IgD-negative memory B cell (primary cell): ENCODE measurements around the gene RPA1. TPM values are rescaled to one million over a fixed set of nuclear protein-coding genes. Genes with fewer than 3 reads are reported as not detected.

Source experiments
- H3K27ac Mint-ChIP-seq, 3 donors: one replicate each; pipeline ENCODE4 v1.8.0; 2020 to 2022; ENCODE audit warnings: mild to moderate bottlenecking in 3 of 3, mixed read lengths in 3 of 3, moderate library complexity in 1 of 3
- H3K27me3 Mint-ChIP-seq: one replicate; pipeline ENCODE4 v1.8.0; 2021; ENCODE audit warnings: mixed read lengths
- H3K36me3 Mint-ChIP-seq: one replicate; pipeline ENCODE4 v1.8.0; 2020; ENCODE audit warnings: mild to moderate bottlenecking, mixed read lengths
- H3K4me1 Mint-ChIP-seq, 3 donors: one replicate each; pipeline ENCODE4 v1.8.0; 2020 to 2022; ENCODE audit warnings: mixed read lengths in 3 of 3, mild to moderate bottlenecking in 1 of 3
- H3K4me3 Mint-ChIP-seq, 4 donors: one replicate each; pipeline ENCODE4 v1.8.0; 2020 to 2022; ENCODE audit warnings: mild to moderate bottlenecking in 4 of 4, mixed read lengths in 4 of 4, moderate library complexity in 3 of 4
- H3K9me3 Mint-ChIP-seq, 3 donors: one replicate each; pipeline ENCODE4 v1.8.0; 2020 to 2021; ENCODE audit warnings: mixed read lengths in 3 of 3, mild to moderate bottlenecking in 1 of 3
- polyA plus RNA-seq: library from polyadenylated mRNA; unstranded; fragments of 300-500 nt; fragmentation: Illumina TruSeq; gene quantifications from one replicate; pipeline ENCODE4 v1.2.3, GENCODE V29; 2021

RPA1 gene
- polyA plus RNA-seq, 1 donor from 2014 or later = 57.7 TPM

DNA sequence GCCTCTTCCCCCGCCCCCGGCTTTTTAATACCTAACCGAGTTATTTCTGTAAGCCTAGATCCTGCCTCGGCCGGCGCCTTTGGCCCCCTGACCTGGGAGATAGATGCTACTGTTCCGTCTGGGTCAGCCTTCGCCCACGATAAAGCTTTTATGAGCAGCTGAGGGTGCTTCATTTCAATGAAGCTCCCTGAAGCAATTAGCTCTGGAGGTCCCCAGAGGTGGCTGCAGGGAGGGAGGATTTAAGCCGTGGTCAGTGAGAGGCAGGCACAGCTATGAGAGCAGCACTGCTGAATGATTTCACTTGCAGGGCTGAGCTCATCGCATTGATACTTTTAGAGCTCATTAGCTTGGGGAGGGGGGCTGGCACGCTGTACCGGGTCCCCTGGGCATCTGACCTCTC, 89.4 kb downstream of the RPA1 start:
- H3K4me3 Mint-ChIP-seq = no peak overlapping the region

DNA sequence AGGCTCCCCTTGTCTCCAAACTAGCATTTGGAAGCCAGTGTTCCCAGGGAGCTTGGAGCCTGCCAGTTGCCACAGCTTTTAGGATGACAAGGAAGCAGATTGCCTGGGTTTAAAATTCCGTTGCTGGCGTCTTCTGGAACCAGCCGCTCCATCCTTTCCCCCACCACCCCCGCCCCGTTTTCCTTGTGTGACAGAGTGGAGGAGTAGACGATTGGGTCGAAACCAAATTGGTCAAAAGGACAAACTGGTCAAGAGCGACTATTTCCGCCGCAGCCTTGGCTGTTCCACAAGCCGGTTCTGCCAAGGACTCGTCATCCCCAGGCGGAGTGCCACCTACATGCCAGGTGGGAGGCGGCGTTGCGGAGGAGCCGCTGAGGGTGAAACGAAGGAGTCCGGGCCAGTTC, 91.1 kb downstream of the RPA1 start:
- H3K27ac Mint-ChIP-seq = no peak overlapping the region
- H3K9me3 Mint-ChIP-seq = no peaks in the 10 kb centered on the region
- H3K27me3 Mint-ChIP-seq = peaks cover 1% of the 10 kb centered on the region
- H3K36me3 Mint-ChIP-seq = no peaks in the 10 kb centered on the region
- peaks cover 0 to 3% (median 2%) of the 10 kb centered on the region in 3 donors for H3K4me1 Mint-ChIP-seq
- H3K4me3 Mint-ChIP-seq = no peak overlapping the region

More for the DNA sequence above, 89.4 kb downstream of the RPA1 start:
- H3K27me3 Mint-ChIP-seq = peaks cover 4% of the 10 kb centered on the region
- peaks cover 0 to 6% (median 5%) of the 10 kb centered on the region in 3 donors for H3K4me1 Mint-ChIP-seq
- no peaks in the 10 kb centered on the region for H3K9me3 Mint-ChIP-seq
- H3K27ac Mint-ChIP-seq = no peak overlapping the region
- no peaks in the 10 kb centered on the region for H3K36me3 Mint-ChIP-seq

DNA sequence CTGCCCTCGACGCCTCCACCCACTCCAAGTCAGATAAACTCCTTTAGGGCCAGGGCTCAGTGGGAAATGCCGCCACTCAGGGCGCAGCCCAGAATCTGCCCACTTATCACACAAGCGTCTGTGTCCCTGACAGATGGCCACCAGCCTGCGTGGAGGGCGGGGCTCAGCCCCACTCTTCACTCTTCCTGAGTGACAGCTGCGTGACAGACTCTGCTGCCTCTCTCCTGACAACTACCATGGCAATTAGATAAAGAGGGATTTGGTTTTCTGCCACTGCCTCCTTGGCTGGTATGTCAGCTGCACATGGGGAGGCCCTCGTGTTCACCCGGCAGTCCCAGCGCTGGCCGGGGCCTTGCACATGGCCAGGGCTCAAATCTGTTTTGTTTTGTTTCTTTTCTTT, 99.2 kb downstream of the RPA1 start:
- peaks cover 7% of the 10 kb centered on the region for H3K27me3 Mint-ChIP-seq
- H3K27ac Mint-ChIP-seq = no peak overlapping the region
- no peaks in the 10 kb centered on the region for H3K9me3 Mint-ChIP-seq
- no peaks in the 10 kb centered on the region for H3K36me3 Mint-ChIP-seq
- H3K4me3 Mint-ChIP-seq = no peak overlapping the region
- H3K4me1 Mint-ChIP-seq = no peaks in the 10 kb centered on the region

DNA sequence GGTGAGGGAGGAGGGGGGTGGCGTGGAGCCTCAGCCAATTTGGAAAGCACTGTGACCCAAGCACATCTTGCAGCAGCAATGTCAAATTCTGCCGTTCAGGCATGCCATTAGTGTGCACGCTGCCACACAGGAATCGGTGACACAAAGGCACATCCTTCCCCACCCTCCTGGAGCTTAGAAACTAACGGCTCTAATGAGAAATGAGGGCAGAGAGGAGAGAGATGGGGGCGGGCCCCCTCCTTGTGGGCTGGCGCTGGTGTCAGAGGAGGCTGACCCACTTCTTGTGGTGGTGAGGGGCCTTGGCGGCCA, 100.5 kb downstream of the RPA1 start:
- Mint-ChIP-seq H3K36me3 (no peaks in the 10 kb centered on the region), H3K9me3 (no peaks in the 10 kb centered on the region), H3K4me1 (no peaks in the 10 kb centered on the region), H3K27me3 (peaks cover 7% of the 10 kb centered on the region), H3K4me3 (no peak overlapping the region), H3K27ac (no peak overlapping the region)

DNA sequence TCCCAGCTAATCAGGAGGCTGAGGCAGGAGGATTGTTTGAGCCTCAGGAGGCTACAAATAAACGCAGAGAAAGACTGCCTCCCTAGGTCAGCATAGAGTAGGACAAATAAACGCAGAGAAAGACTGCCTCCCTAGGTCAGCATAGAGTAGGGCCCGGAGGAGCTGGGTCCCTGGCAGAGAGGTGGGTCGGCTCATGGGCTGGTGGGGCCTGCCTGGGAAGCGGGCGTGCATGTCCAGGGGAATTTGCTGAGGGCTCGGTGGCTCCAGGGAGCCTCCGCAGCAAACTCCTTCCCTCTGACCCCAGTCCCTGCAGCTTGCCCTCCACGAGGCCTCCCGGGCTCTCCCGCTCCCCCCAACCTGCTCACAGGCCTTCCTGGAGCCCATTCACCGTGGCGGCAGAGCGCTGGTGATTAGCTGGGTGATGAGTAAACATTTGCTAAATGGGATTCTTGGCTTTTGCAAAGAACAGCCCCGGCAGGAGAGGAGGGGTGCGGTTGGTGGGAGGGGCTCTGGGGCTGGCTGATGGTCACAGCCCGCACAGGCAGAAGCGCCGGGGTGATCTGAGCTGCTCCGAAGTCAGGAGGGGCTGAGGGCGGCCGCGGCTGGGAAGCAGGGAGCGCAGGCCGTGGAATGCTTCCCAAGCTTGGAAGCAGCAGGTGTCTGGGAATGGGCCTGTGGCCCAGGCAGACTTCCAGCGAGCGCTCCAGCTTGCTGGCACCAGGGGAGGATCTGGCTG, 102.2 kb downstream of the RPA1 start:
- H3K9me3 Mint-ChIP-seq = no peaks in the 10 kb centered on the region
- H3K4me1 Mint-ChIP-seq = no peaks in the 10 kb centered on the region
- H3K27ac Mint-ChIP-seq = no peak overlapping the region
- H3K36me3 Mint-ChIP-seq = no peaks in the 10 kb centered on the region
- H3K4me3 Mint-ChIP-seq = peak overlapping the region in 1 of 4 donors; percentile 47
- peaks cover 7% of the 10 kb centered on the region for H3K27me3 Mint-ChIP-seq

DNA sequence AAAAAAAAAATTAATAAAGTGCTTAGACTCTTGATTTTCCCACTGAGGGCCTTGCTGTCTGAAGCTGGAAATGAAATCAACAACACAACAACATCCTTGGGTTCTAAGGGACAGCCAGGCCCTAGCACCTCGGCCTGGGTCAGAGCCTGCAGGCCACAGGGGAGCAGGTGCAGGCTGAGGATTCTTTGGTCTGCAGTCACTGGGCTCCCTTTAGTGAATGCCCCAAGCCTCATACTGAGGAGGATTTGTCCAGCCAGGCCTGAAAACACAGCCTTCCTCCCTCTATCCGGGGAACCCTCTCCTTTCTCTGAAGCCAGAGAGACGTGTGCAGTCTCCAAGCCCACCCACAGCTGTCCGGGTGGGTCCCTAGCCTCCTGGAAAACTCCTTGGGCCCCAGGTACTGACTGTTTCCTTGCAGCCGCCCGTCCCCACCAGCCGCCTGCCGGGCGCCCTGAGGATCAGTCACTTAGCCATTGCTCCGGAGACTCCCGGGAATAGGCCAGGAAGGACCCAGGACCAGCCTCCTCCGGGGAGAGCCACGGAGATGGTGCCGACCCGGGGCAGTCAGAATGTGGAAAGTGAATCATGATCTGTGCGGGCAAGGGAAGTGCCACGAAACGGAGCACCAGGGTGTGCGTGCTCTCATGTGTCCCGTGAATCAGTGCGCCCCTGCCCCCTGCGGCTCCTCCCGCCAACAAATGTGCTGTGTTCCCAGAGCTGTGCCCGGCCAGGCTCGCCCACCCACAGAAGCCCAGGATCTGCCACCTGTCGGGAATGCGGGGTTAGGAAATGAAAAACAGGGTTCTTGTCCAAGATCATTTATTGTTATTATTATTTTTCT, 104.3 kb downstream of the RPA1 start:
- Mint-ChIP-seq H3K9me3 (no peaks in the 10 kb centered on the region), H3K36me3 (no peaks in the 10 kb centered on the region), H3K4me1 (no peaks in the 10 kb centered on the region), H3K27me3 (peaks cover 5% of the 10 kb centered on the region), H3K4me3 (no peak overlapping the region), H3K27ac (peak overlapping the region in 1 of 3 donors; percentile 50)

DNA sequence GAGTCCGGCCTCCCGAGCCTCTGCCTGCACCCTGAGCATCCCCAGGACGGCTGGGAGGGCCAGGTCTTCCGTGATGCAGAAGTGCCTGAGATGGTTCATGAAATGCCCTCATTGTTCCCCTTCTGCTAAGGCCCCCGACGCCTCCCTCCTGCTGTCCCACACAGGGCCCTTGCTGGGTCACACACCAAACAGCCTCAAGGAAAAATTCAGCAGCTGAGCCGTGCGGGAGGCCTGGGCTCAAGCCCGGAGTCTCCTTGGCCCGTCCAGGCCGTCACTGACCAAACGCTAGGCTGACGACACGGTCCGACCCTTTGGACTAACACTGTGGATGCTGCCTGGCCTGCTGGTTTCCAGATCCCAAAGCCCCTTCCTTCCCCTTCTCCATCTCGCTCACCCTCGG, 105.1 kb downstream of the RPA1 start:
- H3K9me3 Mint-ChIP-seq = no peaks in the 10 kb centered on the region
- peak overlapping the region in 1 of 3 donors; percentile 50 for H3K27ac Mint-ChIP-seq
- H3K4me1 Mint-ChIP-seq = no peaks in the 10 kb centered on the region
- H3K4me3 Mint-ChIP-seq = no peak overlapping the region
- no peaks in the 10 kb centered on the region for H3K36me3 Mint-ChIP-seq
- peaks cover 5% of the 10 kb centered on the region for H3K27me3 Mint-ChIP-seq

DNA sequence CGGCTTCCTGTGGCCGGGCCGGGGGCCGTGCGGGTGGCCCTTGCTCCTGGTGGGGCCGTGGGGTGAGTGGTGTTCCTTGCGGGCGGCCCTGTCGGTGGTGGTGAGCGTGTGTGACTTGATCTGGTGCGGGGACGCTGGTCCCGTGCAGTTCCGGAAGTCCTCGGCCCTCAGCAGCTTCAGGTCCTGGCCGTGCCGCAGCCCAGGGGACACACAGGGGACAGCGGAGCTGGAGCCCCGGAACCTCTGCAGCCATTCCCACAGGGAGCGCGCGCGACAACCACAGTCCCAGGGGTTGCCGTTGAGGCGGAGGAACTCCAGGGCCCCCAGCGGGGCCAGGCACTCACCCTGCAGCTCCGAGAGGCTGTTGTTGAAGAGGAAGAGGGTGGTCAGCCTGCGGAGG, 107.0 kb downstream of the RPA1 start:
- Mint-ChIP-seq H3K27ac (no peak overlapping the region), H3K4me1 (no peaks in the 10 kb centered on the region), H3K27me3 (peaks cover 5% of the 10 kb centered on the region), H3K36me3 (no peaks in the 10 kb centered on the region), H3K9me3 (no peaks in the 10 kb centered on the region), H3K4me3 (no peak overlapping the region)

DNA sequence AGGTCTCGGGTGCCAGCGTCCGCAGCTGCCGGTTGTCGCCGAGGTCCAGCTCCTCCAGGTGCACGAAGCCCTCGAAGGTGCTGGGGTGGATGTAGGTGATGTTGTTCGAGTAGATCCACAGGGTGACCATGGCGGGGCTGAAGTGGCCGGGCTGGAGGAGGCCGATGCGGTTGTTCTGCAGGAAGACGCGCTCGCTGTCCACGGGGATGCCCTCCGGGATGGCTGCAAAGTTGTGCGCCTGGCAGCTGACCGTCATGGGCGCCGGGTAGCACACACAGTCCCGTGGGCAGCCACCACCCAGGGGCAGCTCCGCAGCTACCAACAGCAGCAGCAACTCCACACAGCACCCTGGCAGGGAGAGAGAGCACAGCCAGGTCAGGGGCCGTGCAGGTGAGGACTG, 107.7 kb downstream of the RPA1 start:
- H3K36me3 Mint-ChIP-seq = no peaks in the 10 kb centered on the region
- no peak overlapping the region for H3K4me3 Mint-ChIP-seq
- H3K9me3 Mint-ChIP-seq = no peaks in the 10 kb centered on the region
- H3K4me1 Mint-ChIP-seq = no peaks in the 10 kb centered on the region
- H3K27ac Mint-ChIP-seq = no peak overlapping the region
- peaks cover 2% of the 10 kb centered on the region for H3K27me3 Mint-ChIP-seq

DNA sequence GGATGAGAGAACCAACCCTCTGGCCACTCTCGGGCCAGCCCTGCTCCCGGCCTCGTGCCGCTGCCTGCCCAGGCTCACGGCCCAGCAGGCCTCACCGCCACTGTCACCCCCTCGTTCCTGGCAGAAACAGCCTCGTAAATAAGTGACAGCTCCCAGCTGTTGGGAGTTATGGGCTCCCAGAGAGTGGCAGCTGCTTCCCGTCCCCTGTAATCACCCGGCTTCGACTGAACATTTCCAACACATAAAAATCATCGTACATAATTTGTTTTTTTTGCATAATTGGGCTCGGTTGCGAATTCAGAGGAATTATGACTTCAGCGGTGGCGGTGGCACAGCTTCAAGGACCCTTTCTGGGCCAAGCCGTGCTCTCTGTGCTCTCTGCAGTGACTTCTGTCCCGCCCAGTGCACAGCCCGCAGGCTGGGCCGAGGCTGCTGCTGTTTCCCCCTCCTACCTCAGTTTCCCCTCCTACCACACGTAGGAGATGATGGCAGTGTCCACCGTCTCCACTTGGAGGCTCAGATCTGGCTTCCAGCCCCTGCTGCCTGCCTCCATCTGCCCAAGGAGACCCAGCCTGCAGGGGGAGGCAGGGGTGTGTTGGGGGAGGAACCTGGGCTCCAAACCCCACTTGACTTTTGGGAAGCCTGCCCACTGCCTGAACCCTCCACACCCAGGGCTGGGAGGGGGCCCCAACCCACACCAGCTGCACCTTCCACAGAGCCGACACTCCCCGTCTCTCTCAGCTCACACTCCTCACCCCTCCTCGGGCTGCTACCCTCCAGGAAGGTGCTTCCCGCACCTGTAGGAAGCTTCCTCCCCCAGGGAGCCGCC, 110.4 kb downstream of the RPA1 start:
- no peaks in the 10 kb centered on the region for H3K36me3 Mint-ChIP-seq
- no peaks in the 10 kb centered on the region for H3K9me3 Mint-ChIP-seq
- no peaks in the 10 kb centered on the region for H3K27me3 Mint-ChIP-seq
- no peaks in the 10 kb centered on the region for H3K4me1 Mint-ChIP-seq
- no peak overlapping the region for H3K4me3 Mint-ChIP-seq
- H3K27ac Mint-ChIP-seq = no peak overlapping the region

DNA sequence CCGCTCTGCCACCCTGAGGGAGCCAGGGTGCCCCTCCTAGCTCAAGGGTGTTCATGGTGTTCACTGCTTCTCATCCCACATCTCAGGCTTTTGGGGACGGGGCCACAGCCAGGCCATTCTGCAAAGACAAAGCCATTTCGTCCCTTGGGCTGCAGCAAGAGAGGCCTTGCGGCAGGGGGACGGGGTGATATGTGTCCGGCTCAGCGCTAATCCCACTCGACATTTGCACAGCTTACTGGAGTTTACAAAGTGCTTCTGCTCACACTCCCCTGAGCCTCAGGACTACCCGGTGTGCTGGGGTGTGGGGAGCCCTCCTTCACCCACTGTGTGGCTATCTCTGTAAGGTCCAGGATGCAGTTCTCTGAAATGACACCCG, 111.0 kb downstream of the RPA1 start:
- no peaks in the 10 kb centered on the region for H3K27me3 Mint-ChIP-seq
- H3K4me3 Mint-ChIP-seq = no peak overlapping the region
- H3K9me3 Mint-ChIP-seq = no peaks in the 10 kb centered on the region
- no peak overlapping the region for H3K27ac Mint-ChIP-seq
- no peaks in the 10 kb centered on the region for H3K36me3 Mint-ChIP-seq
- no peaks in the 10 kb centered on the region for H3K4me1 Mint-ChIP-seq

DNA sequence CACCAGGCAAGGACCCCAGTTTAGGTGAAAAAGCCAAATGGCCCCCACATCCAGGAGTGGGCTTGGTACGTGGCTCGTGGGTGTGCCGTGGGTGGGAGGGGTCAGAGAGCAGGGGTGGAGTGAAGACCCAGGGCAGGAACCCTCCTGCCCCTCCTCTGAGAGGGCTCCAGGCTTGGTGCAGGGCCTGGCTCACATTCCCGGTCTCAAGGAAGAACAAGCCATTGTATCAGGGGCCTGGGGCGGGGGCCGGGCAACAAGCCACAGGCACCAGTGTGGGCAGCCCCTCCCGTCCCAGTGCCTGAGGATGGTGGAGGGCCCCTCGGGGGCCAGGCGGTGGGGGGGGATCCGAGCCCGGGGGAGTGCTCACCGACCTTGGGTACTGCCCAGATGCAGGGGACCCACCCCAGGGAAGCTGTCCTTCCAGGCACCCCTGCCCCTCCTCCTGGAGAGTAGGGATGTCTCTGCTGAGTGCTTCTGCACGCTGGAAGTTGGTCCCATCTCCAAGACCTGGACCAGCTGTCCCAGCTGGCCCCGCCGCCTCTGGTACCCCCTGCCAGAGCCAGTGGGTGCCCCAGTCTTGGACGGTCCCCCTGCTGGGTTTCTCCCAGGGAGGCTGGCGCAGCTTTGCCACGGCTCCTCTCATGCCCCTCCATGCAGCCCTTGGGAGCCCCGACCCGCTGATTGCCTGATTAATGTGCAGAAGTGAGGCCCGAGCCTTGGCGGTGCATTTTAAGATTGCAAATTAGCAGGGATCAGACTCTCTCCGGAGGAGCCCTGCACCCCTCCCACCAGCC, 111.7 kb downstream of the RPA1 start:
- H3K36me3 Mint-ChIP-seq = peaks cover 2% of the 10 kb centered on the region
- no peaks in the 10 kb centered on the region for H3K27me3 Mint-ChIP-seq
- H3K4me3 Mint-ChIP-seq = no peak overlapping the region
- no peak overlapping the region for H3K27ac Mint-ChIP-seq
- H3K4me1 Mint-ChIP-seq = no peaks in the 10 kb centered on the region
- H3K9me3 Mint-ChIP-seq = no peaks in the 10 kb centered on the region

DNA sequence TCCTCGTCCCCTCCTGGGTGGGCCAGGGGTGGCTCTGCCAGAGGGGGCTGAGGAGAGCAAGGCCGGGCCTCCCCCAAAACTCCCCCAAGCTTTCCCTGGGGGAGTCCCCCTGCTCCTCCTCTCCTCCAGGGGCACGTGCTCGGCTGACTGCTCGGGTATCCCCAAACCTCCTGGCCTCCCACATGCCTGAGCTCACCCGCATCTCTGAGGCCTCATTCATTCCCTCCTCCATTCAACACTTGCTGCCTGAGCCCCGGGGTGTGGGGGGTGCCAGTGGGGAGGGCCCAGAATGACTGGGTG, 112.2 kb downstream of the RPA1 start:
- Mint-ChIP-seq H3K4me1 (no peaks in the 10 kb centered on the region), H3K9me3 (no peaks in the 10 kb centered on the region), H3K27ac (no peak overlapping the region), H3K4me3 (no peak overlapping the region), H3K36me3 (peaks cover 5% of the 10 kb centered on the region), H3K27me3 (no peaks in the 10 kb centered on the region)

DNA sequence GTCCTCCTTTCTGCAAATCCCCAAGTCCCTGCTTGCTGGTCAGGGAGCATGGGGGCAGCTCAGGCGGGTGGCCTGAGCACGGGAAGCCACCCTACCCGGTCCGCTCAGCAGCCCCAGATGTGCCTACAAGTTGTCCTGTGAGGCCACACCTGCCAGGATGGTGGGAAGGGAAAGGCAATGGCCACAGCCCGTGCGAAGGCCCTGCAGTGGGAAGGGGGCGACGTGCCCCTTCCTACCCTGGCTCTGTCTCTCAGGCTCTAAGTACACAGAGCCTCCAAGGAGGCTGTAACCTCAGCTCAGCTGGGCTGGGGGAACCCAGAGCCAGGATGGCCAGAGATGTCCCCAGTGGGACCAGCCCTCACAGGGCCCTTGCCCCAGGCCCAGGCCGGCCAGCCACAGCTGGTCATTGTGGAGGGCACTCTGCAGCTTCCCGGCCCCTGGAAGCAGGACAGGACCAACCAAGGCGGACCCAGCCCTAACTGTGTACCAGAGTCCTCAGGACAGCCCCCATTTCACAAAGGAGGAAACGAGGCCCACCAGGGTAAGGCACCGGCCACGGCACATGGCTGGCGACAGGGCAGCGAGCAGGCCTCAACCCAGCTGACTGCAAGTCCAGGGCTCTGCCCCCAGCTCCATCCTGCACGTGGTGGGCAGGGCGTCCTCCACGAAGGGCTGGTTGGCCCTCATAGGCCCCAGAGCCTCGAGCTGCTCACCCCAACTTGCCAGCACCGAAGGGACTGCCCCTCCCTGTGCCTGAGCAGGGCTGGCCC, 113.0 kb downstream of the RPA1 start:
- no peaks in the 10 kb centered on the region for H3K4me1 Mint-ChIP-seq
- H3K4me3 Mint-ChIP-seq = no peak overlapping the region
- peaks cover 5% of the 10 kb centered on the region for H3K36me3 Mint-ChIP-seq
- H3K27me3 Mint-ChIP-seq = no peaks in the 10 kb centered on the region
- H3K9me3 Mint-ChIP-seq = no peaks in the 10 kb centered on the region
- H3K27ac Mint-ChIP-seq = no peak overlapping the region
